HFFc6 (cell line): Measurements from ENCODE around the gene ETV5. TPM values are rescaled to one million over a fixed set of nuclear protein-coding genes. Genes with fewer than 3 reads are reported as not detected.
A peak's percentile ranks its signal among the peaks of the same experiment; 100 is the strongest.

Experiments used
- DNase-seq: peaks from one replicate; pipeline ENCODE4 v3.0.0-alpha.2; 2018
- H3K27ac Mint-ChIP-seq: 2 replicates; pipeline ENCODE4 v1.8.0; 2020; ENCODE audit warnings: mild to moderate bottlenecking, mixed read lengths
- H3K27me3 Mint-ChIP-seq: 2 replicates; pipeline ENCODE4 v1.8.0; 2021; ENCODE audit warnings: mild to moderate bottlenecking, moderate library complexity, mixed read lengths; ENCODE audit not compliant: insufficient read depth
- H3K36me3 Mint-ChIP-seq: 2 replicates; pipeline ENCODE4 v1.8.0; 2021; ENCODE audit warnings: low read depth, mixed read lengths
- H3K4me1 Mint-ChIP-seq: 2 replicates; pipeline ENCODE4 v1.8.0; 2020; ENCODE audit warnings: low read depth, mixed read lengths
- H3K4me3 Mint-ChIP-seq: 2 replicates; pipeline ENCODE4 v1.8.0; 2020; ENCODE audit warnings: mild to moderate bottlenecking, moderate library complexity, mixed read lengths
- H3K9me3 Mint-ChIP-seq: 2 replicates; pipeline ENCODE4 v1.8.0; 2020; ENCODE audit warnings: mild to moderate bottlenecking, mixed read lengths
- long read RNA-seq: library from polyadenylated mRNA; unstranded; transcript quantifications from one replicate; pipeline ENCODE4 v2.0.0, GENCODE V29; 2019
- total RNA-seq, 6 experiments: library from RNA; stranded (reverse); fragmentation: NEBNext Ultra II Directional; extraction: Animal tissue kit (Norgen Biotek cat#: 25700); gene quantifications; 2 replicates in 1 of 6; 3 replicates in 5 of 6; pipeline ENCODE4 v1.2.3, GENCODE V29; 2021
- TF ChIP-seq, protein P1 (sequence below): fragments of 200-600 bp; sonication (generic); IDR thresholded peaks from 2 replicates; pipeline ENCODE4 v1.5.0; 2021; ENCODE audit warnings: antibody characterized with exemption, mild to moderate bottlenecking

The ETV5 gene
- 10 to 100 TPM; 48.6 to 69.3 (median 52.5) TPM for total RNA-seq
- long read RNA-seq, full-length matches to known transcripts, result 16 of 38 reads
- long read RNA-seq, partial matches to known transcripts, result 4 of 38 reads
- long read RNA-seq, other reads (novel, unspliced or antisense), result 18 of 38 reads

- Mint-ChIP-seq H3K27ac (peak within 1 kb of the TSS; percentile 97), H3K4me3 (peak within 1 kb of the TSS; percentile 92), H3K4me1 (peaks cover 39% of the 10 kb centered on the region), H3K9me3 (no peaks in the 10 kb centered on the region), H3K36me3 (peaks cover 8% of the 10 kb centered on the region; the same call in 1 of the 2 replicates), H3K27me3 (peaks cover 10% of the 10 kb centered on the region)
- peak; percentile 100 for DNase-seq
- TF ChIP-seq, protein P1, sequence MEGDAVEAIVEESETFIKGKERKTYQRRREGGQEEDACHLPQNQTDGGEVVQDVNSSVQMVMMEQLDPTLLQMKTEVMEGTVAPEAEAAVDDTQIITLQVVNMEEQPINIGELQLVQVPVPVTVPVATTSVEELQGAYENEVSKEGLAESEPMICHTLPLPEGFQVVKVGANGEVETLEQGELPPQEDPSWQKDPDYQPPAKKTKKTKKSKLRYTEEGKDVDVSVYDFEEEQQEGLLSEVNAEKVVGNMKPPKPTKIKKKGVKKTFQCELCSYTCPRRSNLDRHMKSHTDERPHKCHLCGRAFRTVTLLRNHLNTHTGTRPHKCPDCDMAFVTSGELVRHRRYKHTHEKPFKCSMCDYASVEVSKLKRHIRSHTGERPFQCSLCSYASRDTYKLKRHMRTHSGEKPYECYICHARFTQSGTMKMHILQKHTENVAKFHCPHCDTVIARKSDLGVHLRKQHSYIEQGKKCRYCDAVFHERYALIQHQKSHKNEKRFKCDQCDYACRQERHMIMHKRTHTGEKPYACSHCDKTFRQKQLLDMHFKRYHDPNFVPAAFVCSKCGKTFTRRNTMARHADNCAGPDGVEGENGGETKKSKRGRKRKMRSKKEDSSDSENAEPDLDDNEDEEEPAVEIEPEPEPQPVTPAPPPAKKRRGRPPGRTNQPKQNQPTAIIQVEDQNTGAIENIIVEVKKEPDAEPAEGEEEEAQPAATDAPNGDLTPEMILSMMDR, result no peak
Observed at GRCh38 chr3:186108941-186109865, at the start of gene ETV5. TSS of gene ETV5 (minus strand) at chr3:186109089. CDS start at chr3:186105868, 3,221 bp downstream.

- DNase-seq, result no peak
- Mint-ChIP-seq H3K4me1 (no peaks in the 10 kb centered on the region), H3K36me3 (no peaks in the 10 kb centered on the region), H3K27me3 (peaks cover 26% of the 10 kb centered on the region), H3K9me3 (no peaks in the 10 kb centered on the region), H3K27ac (no peak overlapping the region), H3K4me3 (no peak overlapping the region)
- TF ChIP-seq, protein P1, result no peak
Observed at GRCh38 chr3:186154641-186155040, 45.8 kb upstream of the ETV5 start.

GRCh38 chr3:186152889-186153292 is 44.0 kb upstream of the ETV5 start:
- H3K27ac Mint-ChIP-seq, result no peak overlapping the region
- H3K4me1 Mint-ChIP-seq, result no peaks in the 10 kb centered on the region
- no peak for DNase-seq
- TF ChIP-seq, protein P1, result no peak
- H3K9me3 Mint-ChIP-seq, result no peaks in the 10 kb centered on the region
- H3K4me3 Mint-ChIP-seq, result no peak overlapping the region
- H3K36me3 Mint-ChIP-seq, result no peaks in the 10 kb centered on the region
- peaks cover 33% of the 10 kb centered on the region for H3K27me3 Mint-ChIP-seq

- TF ChIP-seq, protein P1, result no peak
- no peak overlapping the region for H3K27ac Mint-ChIP-seq
- no peak overlapping the region for H3K4me3 Mint-ChIP-seq
- H3K27me3 Mint-ChIP-seq, result peaks cover 33% of the 10 kb centered on the region
- no peak for DNase-seq
- H3K4me1 Mint-ChIP-seq, result no peaks in the 10 kb centered on the region
- H3K9me3 Mint-ChIP-seq, result no peaks in the 10 kb centered on the region
- H3K36me3 Mint-ChIP-seq, result no peaks in the 10 kb centered on the region
Observed at GRCh38 chr3:186152361-186152798, 43.5 kb upstream of the ETV5 start.

DNA sequence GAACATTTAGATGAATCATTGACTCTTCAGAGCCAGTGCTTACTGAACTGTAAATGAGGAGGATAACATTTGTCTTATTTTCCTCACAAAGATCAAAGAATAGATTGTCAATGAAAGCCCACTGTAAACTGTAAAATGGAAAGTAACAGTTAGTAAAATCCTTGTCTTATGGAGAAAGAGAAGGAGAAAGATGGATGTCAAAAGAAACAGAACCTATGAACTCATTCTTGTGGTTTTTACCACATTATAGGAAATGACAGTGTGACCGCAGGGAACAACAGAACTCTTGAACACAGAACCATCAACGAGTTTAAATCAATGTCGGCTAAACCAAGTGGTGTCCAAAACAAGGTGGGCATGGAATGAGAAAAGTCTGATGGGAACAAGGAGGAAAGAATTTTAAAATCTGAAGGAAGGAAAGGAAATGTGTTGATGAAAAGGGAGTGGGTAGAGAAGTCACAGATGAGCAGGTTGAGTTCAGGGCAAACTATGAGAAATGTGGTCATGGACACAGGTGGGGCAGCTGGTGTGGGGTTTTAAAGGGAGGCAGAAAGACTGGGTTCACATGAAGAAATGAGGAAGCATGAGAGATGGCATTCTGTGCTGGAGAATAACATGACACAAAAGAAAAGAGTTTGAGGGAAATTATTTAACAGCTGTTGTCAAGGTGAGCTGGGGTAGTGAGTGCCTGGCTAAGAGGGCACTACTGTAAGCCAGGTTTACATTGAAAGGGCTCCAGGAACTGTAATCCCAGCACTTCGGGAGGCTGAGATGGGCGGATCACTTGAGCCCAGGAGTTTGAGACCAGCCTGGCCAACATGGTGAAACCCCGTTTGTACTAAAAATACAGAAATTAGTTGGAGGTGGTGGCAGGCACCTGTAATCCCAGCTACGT is 42.4 kb upstream of the ETV5 start:
- no peaks in the 10 kb centered on the region for H3K36me3 Mint-ChIP-seq
- TF ChIP-seq, protein P1, result no peak
- no peak for DNase-seq
- H3K27ac Mint-ChIP-seq, result no peak overlapping the region
- no peaks in the 10 kb centered on the region for H3K9me3 Mint-ChIP-seq
- H3K27me3 Mint-ChIP-seq, result peaks cover 33% of the 10 kb centered on the region
- no peaks in the 10 kb centered on the region for H3K4me1 Mint-ChIP-seq
- no peak overlapping the region for H3K4me3 Mint-ChIP-seq
